ENCODE measurements around the gene CEP152.
"Not testable (repeated sequence)": the region's sequence is repeated elsewhere in the genome, so short reads cannot be mapped to it uniquely, and the experiment has no call there.

Gene CEP152

GRCh38 chr15:48803877-48804276 lies 7.0 kb downstream of the CEP152 start:
- no peak for DNase-seq

GRCh38 chr15:48802867-48803266 lies 8.0 kb downstream of the CEP152 start:
- DNase-seq, result no peak

- no peak for DNase-seq
These were observed 8.6 kb downstream of the CEP152 start for GRCh38 chr15:48802257-48802656.

GRCh38 chr15:48800811-48801455 lies 9.9 kb downstream of the CEP152 start:
- DNase-seq, result no peak

GRCh38 chr15:48800245-48800644 lies 10.6 kb downstream of the CEP152 start:
- DNase-seq, result no peak

- DNase-seq, result no peak
These were observed 12.6 kb downstream of the CEP152 start for GRCh38 chr15:48798319-48798718.

- DNase-seq, result no peak
These were observed 13.9 kb downstream of the CEP152 start for GRCh38 chr15:48796930-48797329.

GRCh38 chr15:48796521-48796920 lies 14.3 kb downstream of the CEP152 start:
- no peak for DNase-seq

- DNase-seq, result no peak
These were observed 15.0 kb downstream of the CEP152 start for GRCh38 chr15:48795901-48796300.

GRCh38 chr15:48794697-48795134 lies 16.2 kb downstream of the CEP152 start:
- DNase-seq, result no peak

GRCh38 chr15:48792408-48792807 lies 18.5 kb downstream of the CEP152 start:
- no peak for DNase-seq

- DNase-seq, result not testable (repeated sequence)
These were observed 20.3 kb downstream of the CEP152 start for GRCh38 chr15:48790466-48791115.

GRCh38 chr15:48785712-48786111 lies 25.2 kb downstream of the CEP152 start:
- DNase-seq, result no peak

GRCh38 chr15:48785195-48785594 lies 25.7 kb downstream of the CEP152 start:
- no peak for DNase-seq

GRCh38 chr15:48784756-48785155 lies 26.1 kb downstream of the CEP152 start:
- DNase-seq, result no peak

GRCh38 chr15:48782911-48783310 lies 28.0 kb downstream of the CEP152 start:
- DNase-seq, result no peak

GRCh38 chr15:48781481-48782081 lies 29.3 kb downstream of the CEP152 start:
- no peak for DNase-seq

- DNase-seq, result no peak
These were observed 29.9 kb downstream of the CEP152 start for GRCh38 chr15:48781017-48781416.

- DNase-seq, result no peak
These were observed 32.5 kb downstream of the CEP152 start for GRCh38 chr15:48778331-48778730.

GRCh38 chr15:48777645-48778330 lies 33.1 kb downstream of the CEP152 start:
- DNase-seq, result no peak

GRCh38 chr15:48775546-48775945 lies 35.3 kb downstream of the CEP152 start:
- no peak for DNase-seq

- DNase-seq, result no peak
These were observed 36.4 kb downstream of the CEP152 start for GRCh38 chr15:48774484-48774883.

GRCh38 chr15:48766196-48766595 lies 44.7 kb downstream of the CEP152 start:
- DNase-seq, result no peak

- DNase-seq, result no peak
These were observed 45.8 kb downstream of the CEP152 start for GRCh38 chr15:48765022-48765421.
